Measurements from ENCODE around the gene PRRC2A. TPM values are rescaled to one million over a fixed set of nuclear protein-coding genes. Genes with fewer than 3 reads are reported as not detected.
A peak's percentile ranks its signal among the peaks of the same experiment; 100 is the strongest.

PRRC2A gene
- total and polyA plus RNA-seq, 12 donors, result 83.9 to 179 (median 98.9) TPM

DNA sequence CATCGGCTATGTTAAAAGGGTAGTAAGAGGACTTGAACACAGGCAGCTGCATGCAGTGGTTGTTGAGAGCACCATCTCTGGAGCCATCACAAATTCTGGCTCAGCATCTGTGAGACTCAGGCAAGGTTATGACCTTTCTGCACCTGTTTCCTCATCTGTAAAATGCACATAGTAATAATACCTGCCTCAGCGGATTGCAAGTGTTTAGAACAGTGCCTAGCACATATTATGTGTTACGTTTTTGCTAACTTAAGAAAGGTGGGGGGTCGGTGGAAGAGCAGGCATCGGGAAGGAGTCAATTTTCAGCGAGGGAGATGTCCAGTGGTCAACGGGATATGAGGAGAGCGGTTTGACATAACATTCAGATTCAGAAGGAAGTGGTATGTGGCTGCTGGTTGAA lies 57.4 kb downstream of the PRRC2A start:
- WGBS, 2 donors, result 78% methylated on average over 8 of the region's 8 CpGs
- peaks cover 0 to 27% (median 4%) of the 10 kb centered on the region in 9 donors for H3K36me3 ChIP-seq
- H3K9me3 ChIP-seq, result no peaks in the 10 kb centered on the region
- H3K4me3 ChIP-seq, result no peak overlapping the region
- ATAC-seq (no peak), DNase-seq (no peak)
- TF ChIP-seq, protein P1, sequence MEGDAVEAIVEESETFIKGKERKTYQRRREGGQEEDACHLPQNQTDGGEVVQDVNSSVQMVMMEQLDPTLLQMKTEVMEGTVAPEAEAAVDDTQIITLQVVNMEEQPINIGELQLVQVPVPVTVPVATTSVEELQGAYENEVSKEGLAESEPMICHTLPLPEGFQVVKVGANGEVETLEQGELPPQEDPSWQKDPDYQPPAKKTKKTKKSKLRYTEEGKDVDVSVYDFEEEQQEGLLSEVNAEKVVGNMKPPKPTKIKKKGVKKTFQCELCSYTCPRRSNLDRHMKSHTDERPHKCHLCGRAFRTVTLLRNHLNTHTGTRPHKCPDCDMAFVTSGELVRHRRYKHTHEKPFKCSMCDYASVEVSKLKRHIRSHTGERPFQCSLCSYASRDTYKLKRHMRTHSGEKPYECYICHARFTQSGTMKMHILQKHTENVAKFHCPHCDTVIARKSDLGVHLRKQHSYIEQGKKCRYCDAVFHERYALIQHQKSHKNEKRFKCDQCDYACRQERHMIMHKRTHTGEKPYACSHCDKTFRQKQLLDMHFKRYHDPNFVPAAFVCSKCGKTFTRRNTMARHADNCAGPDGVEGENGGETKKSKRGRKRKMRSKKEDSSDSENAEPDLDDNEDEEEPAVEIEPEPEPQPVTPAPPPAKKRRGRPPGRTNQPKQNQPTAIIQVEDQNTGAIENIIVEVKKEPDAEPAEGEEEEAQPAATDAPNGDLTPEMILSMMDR (IDR thresholded peaks at IDR 0.05), result no peak
- H3K27me3 ChIP-seq, result no peaks in the 10 kb centered on the region
- H3K27ac ChIP-seq, result no peak overlapping the region
- intact Hi-C loops (cut with DNase I), result loop anchor here in 3 of 10 donors (5.0 to 10.0 kb wide), 3 partner anchors 159 to 274 kb away; partner anchors contain the start of gene CFB (in 1 of the 3)
- peaks cover 5 to 22% (median 17%) of the 10 kb centered on the region in 9 donors for H3K4me1 ChIP-seq

DNA sequence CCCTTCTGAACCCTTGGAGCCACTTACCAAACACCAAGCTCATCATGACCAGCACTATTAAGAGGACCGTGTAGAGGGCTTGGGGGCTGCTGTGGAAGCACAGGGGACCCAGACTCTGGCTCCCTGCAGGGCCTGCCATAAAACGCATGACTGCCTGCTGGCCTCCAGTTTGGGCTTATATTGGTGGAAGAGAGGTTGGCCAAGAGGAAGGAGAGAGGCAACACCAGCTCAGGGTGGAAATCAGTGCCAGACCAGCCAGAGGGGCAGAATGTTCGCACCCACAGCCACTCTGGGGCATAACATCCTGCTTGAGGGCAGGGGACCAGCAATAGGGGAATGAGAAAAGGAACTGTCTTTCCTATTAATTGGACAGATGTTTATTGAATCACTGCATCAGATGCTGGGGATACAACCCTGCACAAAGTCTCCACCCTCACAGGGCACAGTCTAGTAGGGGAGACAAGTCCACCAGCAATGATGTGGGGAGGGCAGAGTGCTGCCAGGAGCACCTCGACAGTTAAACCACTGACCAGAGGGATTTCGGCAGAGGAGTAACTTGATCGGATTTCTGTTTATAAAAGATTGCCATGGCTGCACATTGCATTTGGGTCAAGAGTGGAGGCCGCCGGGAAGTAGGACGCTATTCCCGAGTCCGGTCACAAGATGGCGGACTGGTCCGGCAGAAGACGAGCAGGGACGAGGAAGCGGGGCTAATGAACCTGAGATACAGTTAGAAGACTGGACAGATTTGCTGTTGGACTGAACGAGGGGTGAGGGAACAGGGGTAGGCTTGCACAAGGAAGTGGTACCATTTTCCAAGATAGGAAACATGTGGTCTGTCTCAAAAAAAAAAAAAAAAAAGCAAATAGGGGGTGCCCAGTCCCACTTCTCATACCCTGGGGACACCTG lies 60.0 kb downstream of the PRRC2A start, which contains the start of gene LY6G5C:
LY6G5C (minus strand) TSS at position 842 of the 909 bp plus-strand sequence; CDS start at position 148, 694 bp downstream.
- Histone ChIP-seq H3K4me3 (peak within 1 kb of the TSS; percentile 42 to 68 (median 58)), H3K27me3 (no peaks in the 10 kb centered on the region), H3K27ac (peak within 1 kb of the TSS in 9 of 10 donors; percentile 34 to 84 (median 66)), H3K36me3 (peaks cover 0 to 19% (median 0%) of the 10 kb centered on the region in 9 donors), H3K9me3 (no peaks in the 10 kb centered on the region), H3K4me1 (peaks cover 5 to 27% (median 22%) of the 10 kb centered on the region in 9 donors)
- ATAC-seq, result peak; percentile 84 to 94 (median 92)
- intact Hi-C loops (cut with DNase I), result loop anchor here in 9 of 10 donors (1.0 to 10.0 kb wide), 13 partner anchors 47 to 277 kb away; partner anchors contain the start of genes CFB (in 1 of the 9), CLIC1 (in 1 of the 9), DDAH2 (in 1 of the 9) and NELFE (in 1 of the 9)
- TF ChIP-seq, protein P1 (IDR thresholded peaks at IDR 0.05), result peak; percentile 46 to 87 (median 78)
- DNase-seq, result peak; percentile 79 to 86
- 12 to 13% methylated on average over 17 of the region's 17 CpGs for WGBS, 2 donors

DNA sequence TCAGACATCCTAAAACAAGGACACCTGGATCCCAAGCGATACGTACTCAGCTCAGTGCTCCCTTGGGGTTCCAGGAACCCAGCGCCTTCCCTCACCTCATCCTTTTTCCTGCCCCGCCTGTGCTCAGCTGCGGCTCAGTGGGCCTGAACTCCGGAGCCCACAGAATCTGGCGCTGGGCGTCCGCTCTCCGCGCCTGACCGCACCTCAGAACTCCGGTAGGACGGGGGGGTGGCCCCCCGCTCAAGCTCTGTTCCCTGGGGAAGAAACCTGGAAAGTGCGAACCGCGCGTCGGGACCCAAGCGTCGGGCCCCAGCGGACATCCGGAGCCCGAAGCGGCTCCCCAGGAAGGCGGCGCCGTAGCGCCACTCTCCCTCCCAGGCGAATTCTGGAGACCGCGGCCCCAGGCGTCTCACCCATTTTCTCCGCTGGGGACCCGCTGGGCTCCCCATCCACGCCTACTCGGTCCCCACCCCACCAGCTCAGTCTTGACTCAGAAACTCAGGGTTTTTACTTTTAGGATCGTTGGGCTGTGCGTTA lies 60.7 kb downstream of the PRRC2A start:
- DNase-seq (peak in 1 of 2 donors; percentile 55), ATAC-seq (peak; percentile 50 to 87 (median 76))
- intact Hi-C loops (cut with DNase I), result loop anchor here in 9 of 10 donors (2.0 to 10.0 kb wide), 12 partner anchors 46 to 276 kb away; partner anchors contain the start of genes CFB (in 1 of the 9), CLIC1 (in 1 of the 9), DDAH2 (in 1 of the 9) and NELFE (in 1 of the 9)
- TF ChIP-seq, protein P1 (IDR thresholded peaks at IDR 0.05), result peak in 4 of 9 donors; percentile 21 to 35 (median 28)
- Histone ChIP-seq H3K4me1 (peaks cover 5 to 27% (median 22%) of the 10 kb centered on the region in 9 donors), H3K27ac (peak overlapping the region in 9 of 10 donors; percentile 34 to 84 (median 66)), H3K36me3 (peaks cover 0 to 25% (median 0%) of the 10 kb centered on the region in 9 donors), H3K4me3 (peak overlapping the region; percentile 42 to 68 (median 58)), H3K27me3 (no peaks in the 10 kb centered on the region), H3K9me3 (no peaks in the 10 kb centered on the region)
- 0 to 1% methylated on average over 40 of the region's 40 CpGs for WGBS, 2 donors

DNA sequence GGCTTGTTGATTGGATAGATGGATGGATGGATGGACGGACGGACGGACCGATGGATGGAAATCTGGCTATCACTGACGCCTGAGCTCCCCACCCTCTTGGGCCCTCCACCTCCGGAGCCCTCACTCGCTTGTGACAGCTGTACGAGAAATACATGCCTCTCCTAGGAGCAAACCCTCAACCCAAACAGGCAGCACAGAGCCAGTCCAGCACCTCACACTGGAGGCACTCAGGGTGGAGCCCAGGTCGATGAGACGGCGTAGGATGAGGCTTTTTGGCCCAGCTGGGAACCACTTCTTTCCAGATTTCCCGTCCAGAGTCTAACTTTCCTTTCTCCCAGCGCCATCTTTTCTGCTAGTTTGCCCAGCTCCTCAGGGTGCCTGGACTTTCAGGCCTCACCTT lies 63.1 kb downstream of the PRRC2A start:
- peaks cover 0 to 45% (median 21%) of the 10 kb centered on the region in 9 donors for H3K36me3 ChIP-seq
- no peaks in the 10 kb centered on the region for H3K9me3 ChIP-seq
- peaks cover 5 to 27% (median 22%) of the 10 kb centered on the region in 9 donors for H3K4me1 ChIP-seq
- no peak overlapping the region for H3K27ac ChIP-seq
- peak overlapping the region in 1 of 10 donors; percentile 36 for H3K4me3 ChIP-seq
- ATAC-seq, result no peak
- H3K27me3 ChIP-seq, result no peaks in the 10 kb centered on the region
- TF ChIP-seq, protein P1 (IDR thresholded peaks at IDR 0.05), result no peak
- DNase-seq, result no peak
- intact Hi-C loops (cut with DNase I), result loop anchor here in 9 of 10 donors (5.0 to 10.0 kb wide), 10 partner anchors 44 to 274 kb away; partner anchors contain the start of genes CFB (in 1 of the 9), CLIC1 (in 1 of the 9), DDAH2 (in 1 of the 9) and NELFE (in 1 of the 9)
- 72 to 78% methylated on average over 13 of the region's 13 CpGs for WGBS, 2 donors
